HG02759 (cell line): Measurements from ENCODE around the gene ARHGAP32.

ENCODE experiments used
- ATAC-seq: cut with Tn5 transposase; IDR thresholded peaks from one replicate; pipeline ENCODE4 v1.9.1; 2021; ENCODE audit warnings: mild to moderate bottlenecking, moderate library complexity; ENCODE audit not compliant: unreplicated experiment

ARHGAP32 gene

DNA sequence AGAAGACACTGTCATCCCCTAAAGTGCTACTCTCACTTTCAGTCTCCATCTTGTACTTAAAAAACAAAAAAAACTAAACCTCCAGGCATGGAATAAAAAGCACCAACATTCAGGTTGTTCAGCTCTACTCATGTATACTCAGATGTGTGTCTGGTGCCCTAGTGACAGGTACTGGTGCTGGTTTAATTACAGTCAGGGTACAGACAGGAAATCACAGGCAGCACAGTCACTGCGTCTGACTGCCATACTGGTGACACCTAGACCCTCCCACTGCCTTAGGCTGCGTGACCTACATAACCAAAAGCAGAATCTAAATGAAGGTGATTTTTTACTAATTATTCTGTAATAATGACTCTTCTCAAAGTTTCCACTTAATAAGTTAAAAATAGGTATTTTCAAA is at the start of gene ARHGAP32:
Gene ARHGAP32 (minus strand): TSS at position 176 of the 400 bp plus-strand sequence. CDS start 127 bp downstream, at position 49.
- no peak for ATAC-seq

DNA sequence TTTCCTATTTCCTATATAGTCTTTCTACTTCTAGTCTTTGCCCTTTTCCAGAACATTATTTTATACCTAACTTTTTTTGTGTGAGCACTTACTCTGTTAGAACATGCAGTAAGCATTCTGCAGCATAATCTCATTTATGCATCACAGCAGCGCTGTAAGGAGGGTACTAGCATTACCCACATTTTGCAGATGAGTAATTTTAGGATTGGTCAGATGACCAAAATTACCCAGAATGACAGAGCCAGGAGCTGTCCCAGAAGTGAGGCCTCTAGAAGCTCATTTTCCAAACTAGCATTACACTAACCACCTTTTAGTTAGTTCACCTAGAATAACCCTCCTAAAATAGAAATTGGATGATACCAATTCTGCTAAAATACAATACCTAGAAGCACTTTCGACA is 47.1 kb upstream of the ARHGAP32 start:
- ATAC-seq = no peak

DNA sequence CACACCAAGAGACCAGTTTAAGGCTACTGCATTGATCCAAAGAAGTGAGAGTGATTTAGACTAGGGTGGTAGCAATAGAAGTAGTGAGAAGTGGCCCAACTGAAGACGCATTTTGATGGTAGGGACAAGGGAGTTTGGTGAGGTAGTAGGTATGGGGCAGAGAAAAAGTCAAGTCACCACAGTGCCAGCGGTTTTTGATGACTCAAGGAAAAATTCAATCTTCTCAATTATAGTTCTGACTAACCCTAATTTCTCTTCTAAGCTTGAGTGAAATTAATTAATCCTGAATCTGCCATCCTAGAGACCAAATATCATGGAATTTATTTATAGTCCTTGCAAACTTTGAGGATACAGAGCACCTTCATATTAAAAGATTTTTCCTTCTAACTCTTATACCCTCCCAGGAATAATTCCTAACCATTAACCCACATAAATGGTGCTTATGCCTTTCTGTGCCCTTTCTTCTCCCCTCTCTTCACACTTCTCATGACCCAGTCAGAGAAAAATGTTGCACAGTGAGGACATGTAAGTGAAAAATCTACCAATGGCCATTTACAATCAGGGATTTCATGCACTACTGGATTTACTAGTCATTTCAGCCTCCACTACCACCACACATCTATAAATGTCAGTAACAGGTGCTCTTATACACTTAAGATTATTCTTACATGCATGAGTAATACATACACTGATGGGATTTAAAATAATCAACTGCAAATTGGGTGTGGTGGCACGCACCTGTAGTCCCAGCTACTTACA is 45.9 kb upstream of the ARHGAP32 start:
- no peak for ATAC-seq

DNA sequence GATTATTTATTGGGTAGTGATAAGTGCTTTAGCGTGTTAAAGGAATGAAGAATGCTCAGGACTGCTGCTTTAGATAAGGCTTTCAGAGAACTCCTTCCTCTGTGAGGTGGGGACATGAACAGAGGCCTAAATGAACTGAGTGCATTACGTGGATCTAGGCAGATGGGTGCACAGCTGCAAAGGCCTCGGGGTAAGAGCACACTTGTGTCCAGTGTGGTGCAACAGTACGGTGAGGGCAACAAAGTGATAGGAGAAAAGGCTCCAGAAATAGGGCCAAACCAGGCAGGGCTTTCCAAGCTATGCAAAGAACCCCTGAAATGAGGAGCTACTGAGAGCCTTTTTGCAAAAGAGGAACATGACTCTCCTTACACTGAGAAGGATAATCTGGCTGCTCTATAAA is 45.3 kb upstream of the ARHGAP32 start:
- ATAC-seq = no peak

DNA sequence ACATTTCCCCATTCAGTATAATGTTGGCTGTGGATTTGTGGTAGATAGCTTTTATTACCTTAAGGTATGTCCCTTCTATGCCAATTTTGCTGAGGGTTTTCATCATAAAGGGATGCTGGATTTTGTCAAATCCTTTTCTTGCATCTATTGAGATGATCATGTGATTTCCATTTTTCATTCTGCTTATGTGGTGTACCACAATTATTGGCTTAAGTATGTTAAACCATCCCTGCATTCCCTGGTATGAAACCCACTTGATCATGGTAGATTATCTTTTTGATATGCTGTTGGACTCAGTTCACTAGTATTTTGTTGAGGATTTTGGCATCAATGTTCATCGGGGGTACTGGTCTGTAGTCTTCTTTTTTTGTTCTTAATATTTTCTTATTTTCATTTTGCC is 44.7 kb upstream of the ARHGAP32 start:
- ATAC-seq = no peak

DNA sequence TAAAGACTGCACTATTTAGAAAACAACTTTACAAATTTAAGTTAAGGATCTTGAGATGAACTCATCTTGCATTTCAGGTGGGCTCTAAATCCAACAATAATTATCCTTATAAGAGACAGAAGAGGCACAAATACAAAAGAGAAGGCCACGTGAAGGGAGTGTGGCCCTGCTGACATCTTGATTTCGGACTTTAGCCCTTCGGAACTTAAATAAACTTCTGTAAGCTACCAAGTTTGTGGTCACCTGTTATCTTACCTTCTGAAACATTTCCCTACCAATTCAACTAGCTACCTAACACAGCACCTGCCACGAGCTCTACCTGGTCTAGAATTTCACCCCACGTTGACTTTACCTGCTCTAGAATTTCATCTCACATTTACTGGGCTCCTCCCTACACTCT is 42.9 kb upstream of the ARHGAP32 start:
- ATAC-seq = no peak

DNA sequence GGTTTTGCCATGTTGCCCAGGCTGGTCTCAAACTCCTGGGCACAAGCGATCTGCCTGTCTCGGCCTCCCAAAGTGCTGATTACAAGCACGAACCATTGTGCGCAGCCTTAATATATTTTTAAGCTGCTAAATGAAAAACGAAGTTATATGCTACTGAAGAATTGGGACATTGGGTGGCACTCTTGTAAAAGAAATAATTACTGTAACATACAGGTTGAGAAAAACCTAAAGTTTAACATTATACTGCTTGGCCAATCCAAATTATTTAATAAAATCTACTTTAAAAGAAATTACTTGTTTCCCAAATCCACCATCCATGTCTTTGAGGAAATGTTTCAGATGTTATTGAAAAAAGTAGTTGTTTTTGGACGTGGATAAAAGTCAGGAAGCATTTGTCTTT is 37.9 kb upstream of the ARHGAP32 start:
- no peak for ATAC-seq

DNA sequence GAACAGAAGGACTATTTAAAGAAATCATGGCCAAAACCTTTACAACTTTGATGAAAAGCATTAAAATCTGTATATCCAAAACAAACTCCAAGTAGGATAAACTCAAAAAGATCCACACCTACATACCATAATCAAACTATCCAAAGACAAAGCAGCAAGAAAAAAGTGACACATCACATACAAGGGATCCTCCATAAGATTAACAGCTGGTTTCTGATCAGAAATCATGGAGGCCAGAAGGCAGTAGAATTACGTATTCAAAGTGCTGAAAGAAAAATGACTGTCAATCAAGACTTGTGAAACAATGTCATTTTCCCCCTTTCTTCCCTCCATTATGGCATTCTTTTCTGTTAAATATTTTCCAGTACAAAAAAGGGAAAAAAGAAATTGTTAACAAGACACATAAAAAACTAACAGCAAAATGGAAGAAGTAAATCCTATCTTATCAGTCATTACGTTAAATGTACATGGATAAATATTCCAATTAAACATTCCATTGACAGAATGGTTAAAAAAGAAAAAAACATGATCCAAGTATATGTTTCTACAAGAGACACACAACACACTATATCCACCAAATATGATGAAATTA is 34.2 kb upstream of the ARHGAP32 start:
- ATAC-seq = no peak

DNA sequence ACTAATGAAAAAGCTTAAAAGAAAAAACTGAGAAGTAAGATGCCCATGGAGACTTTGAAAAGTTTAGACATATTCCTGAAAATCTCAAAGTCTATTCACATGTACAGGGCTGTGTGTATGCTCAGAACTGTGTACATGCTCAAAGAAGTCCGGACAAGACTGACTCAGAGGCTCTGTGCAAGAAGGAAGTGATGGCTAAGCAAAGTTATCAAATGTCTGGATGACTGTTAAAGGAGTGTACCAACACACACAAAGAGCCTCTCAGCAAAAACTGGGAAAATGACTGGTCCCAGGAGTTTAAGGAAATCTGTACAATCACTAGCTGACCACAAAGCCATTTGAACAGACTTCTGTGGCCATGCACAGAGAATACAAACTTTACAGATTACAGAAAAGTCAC is 33.1 kb upstream of the ARHGAP32 start:
- ATAC-seq = no peak

DNA sequence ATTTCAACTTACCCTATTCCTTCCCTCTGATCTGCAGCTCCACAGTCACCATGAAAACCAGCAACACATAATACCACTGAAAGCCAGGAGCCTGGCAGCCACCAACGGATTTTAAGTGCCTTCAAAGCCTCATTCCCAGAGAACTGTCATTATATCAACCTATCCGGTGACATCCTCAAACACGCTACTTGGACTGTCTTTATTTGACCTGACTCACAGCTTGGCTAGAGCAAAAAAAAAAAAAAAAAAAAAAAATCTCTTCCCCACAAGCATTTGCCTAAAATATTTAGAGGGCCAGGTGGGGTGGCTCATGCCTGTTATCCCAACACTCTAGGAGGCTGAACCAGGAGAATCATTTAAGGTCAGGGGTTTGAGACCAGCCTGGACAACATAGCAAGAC is 32.4 kb upstream of the ARHGAP32 start:
- no peak for ATAC-seq

DNA sequence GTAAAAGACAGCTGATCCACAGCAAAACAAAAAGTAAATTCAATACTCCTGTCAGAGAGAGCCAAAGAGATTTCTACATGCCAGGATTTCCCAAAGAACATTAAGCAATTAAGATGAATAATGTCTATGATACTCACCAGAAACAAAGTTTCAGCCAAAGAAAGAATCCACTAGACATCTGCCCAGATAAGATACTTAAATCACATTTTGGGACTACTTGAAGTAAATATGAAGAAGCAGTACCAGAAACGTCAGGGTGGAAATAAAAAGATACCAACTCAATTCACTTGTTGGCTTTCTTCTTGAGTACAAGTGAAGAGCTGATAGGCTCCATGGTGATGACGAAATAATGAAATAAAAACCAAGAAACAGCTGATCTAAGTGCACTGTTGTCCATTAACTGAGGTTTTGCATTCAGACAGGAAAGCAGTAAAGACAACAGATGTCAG is 31.6 kb upstream of the ARHGAP32 start:
- ATAC-seq = no peak

DNA sequence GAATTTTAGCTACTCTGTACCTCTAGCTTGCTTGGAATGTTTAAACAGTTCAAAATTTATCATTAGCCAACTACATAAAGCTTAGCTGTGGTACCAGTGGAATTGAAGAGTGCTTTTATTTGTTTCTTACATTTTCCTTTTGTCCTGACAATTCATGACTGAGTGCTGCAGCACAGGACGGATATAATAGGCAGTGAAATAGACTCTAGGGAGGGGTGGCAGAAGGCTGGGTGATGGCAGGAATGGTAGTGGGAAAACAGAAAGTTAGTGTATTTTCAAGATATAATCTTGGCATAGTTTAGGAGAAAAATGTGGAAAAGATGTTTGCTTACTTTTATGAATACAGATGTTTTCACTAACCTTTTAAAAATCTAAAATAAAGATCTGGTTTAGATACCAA is 31.1 kb upstream of the ARHGAP32 start:
- ATAC-seq = no peak

DNA sequence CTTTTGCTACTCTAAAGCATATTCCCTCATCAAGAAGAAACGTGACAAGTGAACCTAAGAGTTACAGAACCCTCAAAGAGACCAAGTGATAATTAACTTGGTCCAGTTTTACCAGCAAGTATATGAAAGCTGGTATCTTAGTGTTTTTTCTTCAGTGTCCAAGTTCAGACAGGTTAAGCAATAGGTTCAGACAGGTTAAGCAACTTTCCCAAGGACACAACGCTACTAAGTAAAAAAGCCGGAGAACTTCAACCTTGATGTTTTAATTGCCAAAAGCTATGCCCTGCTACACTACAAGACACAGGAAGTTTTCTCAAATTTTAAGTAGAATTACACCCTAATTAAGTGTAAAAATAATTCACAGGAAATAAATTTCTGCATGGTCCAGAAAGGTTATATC is 30.0 kb upstream of the ARHGAP32 start:
- no peak for ATAC-seq

DNA sequence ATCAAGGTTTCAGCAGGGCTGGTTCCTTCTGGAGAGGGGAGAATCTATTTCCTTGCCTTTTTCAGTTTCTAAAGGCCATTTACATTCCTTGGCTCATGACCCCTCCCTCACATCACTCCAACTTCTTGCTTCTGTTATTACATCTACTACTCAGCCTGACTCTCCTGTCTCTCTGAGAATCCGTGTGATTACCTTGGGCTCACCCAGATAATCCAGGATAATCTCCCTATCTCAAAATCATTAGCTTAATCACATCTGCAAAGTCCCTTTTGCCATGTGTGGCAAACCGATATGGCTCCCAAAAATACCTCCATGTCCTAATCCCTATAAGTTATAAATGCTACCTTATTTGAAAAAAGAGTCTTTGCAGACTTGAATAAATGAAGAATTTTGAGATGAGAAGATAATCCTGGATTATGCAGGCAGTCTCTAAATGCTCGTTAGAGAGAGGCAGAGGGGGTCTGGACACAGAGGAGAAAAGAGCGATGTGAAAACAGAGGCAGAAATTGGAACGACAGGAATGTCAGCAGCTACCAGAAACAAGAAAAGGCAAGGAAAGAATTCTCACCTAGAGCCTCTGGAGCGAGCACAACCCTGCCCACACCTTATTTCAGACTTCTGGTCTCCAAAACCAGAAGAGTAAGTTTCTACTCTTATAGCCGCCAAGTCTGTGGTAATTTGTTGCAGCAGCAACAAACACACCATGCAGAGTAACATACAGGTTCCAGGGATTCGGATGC is 23.6 kb upstream of the ARHGAP32 start:
- ATAC-seq = no peak

DNA sequence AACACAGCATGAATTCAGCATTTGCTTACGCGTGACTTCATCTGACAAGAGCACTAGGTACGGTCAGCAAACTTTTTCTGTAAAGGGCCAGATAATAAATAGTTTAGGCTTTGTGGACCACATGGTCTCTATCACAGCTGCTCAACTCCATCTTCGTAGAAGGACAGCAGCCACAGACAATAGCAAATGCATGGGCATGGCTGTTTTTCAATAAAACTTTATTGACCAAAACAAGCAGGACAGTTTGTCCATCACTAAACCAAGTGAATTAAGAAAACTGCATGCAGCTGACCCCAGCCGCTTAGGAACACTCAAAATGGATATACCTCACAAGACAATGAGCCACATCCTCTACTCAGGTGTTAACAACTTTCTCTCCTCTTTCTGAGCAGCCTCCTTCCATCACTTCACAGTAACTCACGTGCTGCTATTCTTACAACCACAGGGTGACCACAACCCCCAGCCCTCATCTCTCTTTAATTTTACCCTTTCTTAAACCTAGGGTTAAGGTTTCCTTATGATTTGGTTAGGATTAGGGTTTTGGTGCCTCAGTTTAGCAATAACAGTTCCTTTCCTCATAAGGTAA is 22.7 kb upstream of the ARHGAP32 start:
- ATAC-seq = no peak

DNA sequence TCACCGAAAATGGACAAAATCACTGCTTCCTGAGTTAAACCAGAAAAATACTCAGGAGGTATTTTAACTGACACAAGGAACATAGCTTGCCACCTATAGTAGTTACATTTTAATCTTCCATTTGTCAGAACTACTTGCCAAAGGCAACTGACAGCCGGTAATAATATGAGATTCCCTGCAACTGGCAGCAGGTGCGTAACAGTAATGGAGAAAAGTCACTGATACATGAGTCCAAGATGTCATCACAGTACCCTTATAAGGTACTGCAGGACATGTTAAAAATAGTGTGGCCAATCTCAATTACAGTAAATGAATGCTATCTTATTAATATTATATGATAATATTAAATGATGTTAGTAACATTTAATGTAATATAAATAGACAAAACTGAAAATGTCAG is 21.1 kb upstream of the ARHGAP32 start:
- ATAC-seq = no peak

DNA sequence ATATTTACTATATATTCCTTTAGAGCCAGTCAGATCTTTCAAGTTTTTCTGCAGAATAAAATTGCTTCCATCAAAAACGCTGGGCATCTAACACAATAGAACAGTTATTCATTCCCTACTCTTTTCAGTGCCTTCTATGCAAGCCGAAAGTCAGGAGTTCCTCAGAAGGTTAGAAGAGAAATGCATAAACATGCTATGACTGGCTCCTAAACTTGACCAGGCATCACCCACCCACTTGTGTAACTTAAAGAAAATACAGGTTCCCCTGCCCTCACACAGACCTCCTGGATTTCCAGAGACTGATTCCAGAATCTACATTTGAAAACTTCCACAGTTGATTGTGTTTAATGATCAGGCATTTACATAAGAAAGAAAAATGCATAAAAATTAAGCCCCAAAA is 19.3 kb upstream of the ARHGAP32 start:
- ATAC-seq = no peak

DNA sequence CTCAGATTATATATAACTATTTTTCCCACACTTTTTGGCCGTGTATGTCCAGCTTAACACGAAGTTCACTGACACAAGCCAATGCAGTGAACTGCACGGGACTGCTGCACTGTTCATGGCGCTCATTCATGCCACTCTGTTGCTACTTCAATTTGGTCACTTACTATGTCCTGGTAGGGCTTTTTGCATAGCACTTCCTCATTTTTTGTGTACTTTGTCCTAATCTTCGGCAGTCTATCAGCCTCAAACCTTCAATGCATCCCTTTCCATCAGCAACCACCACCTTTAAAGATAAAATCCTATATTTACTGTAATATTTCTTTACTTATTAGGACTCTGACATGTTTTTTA is 18.7 kb upstream of the ARHGAP32 start:
- no peak for ATAC-seq

DNA sequence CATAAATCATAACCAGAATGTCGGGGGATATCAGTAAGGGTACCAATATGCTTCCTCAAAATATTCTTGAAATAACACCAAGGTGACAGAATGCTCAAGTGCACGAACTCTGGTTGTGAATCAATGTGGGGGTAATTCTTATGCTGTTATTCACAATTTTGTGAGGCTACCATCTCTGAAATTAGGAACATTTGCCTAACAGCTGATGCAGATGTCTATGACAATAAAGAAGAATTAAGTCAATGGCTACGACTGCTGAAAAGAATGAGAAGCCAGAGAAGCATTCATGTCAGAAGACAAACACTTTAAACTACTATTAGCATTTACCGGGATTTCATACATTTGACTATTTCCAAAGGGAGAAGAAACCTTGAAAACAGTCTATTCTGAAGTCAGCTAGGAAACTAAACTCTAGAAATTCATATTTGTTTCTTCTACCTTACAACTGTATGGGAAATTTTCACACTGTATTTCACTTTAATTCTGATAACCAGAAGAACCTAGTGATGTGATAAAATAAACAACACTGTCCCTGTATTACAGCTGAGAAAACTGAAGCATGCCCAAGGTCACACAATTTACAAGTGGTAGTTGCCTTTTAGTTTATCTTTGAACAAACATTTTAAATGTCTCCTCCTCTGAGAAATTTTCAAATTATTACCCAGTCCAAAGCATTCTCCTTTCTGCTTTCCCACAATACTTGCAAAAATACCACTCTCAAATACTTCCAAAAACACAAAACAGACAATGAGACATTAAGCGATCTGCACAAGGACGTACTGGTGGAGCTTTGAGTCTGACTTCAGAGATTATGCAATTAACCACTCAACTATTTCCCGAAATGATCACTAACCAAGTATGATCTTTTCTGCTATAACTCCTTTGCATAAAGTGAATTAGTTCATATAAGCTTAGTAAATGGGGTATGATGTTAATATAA is 18.0 kb upstream of the ARHGAP32 start:
- no peak for ATAC-seq

DNA sequence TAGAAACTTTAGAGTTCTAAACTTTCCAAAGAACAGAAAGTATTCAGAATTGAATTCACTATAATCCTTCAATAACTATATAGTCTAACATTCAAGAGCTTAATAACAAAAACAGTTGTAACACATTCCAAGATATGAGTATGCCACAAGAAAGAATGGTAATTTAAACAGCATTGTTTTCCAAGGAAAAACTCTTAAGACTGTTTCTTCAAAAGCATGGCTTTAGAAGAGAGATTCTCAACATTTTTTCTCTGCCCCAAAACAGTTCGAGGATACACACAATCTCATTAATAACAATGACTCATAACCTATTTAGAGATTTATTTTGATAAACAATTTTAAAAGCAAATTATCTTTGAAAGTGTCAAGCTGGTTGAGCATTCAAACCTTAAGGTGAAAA is 16.7 kb upstream of the ARHGAP32 start:
- no peak for ATAC-seq
